HUES6 (cell line): ENCODE data around the gene CPNE2.

ENCODE experiments used
- H3K27ac ChIP-seq: 2 replicates; pipeline ENCODE4 v1.7.0; 2013; ENCODE audit warnings: low read depth, mild to moderate bottlenecking, low read length, inconsistent platforms
- H3K27me3 ChIP-seq: 2 replicates; pipeline ENCODE4 v1.6.1; 2013; ENCODE audit warnings: low read length; ENCODE audit not compliant: control insufficient read depth, insufficient read depth
- H3K36me3 ChIP-seq: 2 replicates; pipeline ENCODE4 v1.6.1; 2013; ENCODE audit warnings: low read length; ENCODE audit not compliant: control insufficient read depth, insufficient read depth
- H3K4me1 ChIP-seq: 2 replicates; pipeline ENCODE4 v1.6.1; 2013; ENCODE audit warnings: low read length; ENCODE audit not compliant: control insufficient read depth, insufficient read depth
- H3K4me3 ChIP-seq: 2 replicates; pipeline ENCODE4 v1.5.1; 2013; ENCODE audit warnings: low read depth, low read length
- H3K9ac ChIP-seq: one replicate; pipeline ENCODE4 v1.6.1; 2013; ENCODE audit warnings: mild to moderate bottlenecking, low read length
- H3K9me3 ChIP-seq: 2 replicates; pipeline ENCODE4 v1.6.1; 2013; ENCODE audit warnings: low read depth, low read length; ENCODE audit not compliant: control insufficient read depth, insufficient read depth

The CPNE2 gene

DNA sequence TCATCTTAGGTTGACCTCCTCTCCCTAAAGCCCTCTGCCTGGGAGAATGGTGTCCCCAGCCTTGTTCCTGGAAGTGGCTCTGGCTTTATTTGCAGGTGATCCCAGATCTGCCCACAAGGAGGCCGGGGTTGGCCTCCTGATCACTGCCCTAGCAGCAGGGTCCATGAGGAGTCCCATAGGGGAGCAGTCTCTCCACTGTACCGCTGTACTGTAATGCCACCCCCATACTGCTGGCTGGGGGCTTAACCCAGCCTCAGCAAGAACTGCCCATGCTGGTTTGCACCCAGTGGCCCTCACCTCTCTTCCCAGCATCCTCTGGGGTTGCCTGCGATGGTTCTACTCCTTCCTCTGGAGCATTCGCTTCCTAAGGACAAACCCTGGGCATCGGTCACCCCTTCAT, 54.4 kb downstream of the CPNE2 start:
- no peak overlapping the region for H3K27ac ChIP-seq
- H3K27me3 ChIP-seq = no peaks in the 10 kb centered on the region
- no peaks in the 10 kb centered on the region for H3K9me3 ChIP-seq
- no peaks in the 10 kb centered on the region for H3K36me3 ChIP-seq
- H3K4me3 ChIP-seq = no peak overlapping the region
- H3K9ac ChIP-seq = no peak overlapping the region
- H3K4me1 ChIP-seq = peaks cover 41% of the 10 kb centered on the region

GRCh38 chr16:57147381-57148221, 55.2 kb downstream of the CPNE2 start:
- Histone ChIP-seq H3K9me3 (no peaks in the 10 kb centered on the region), H3K36me3 (peaks cover 8% of the 10 kb centered on the region), H3K27me3 (no peaks in the 10 kb centered on the region), H3K4me3 (0 out of 2 replicates have a peak overlapping the region, but pooled peaks have one; percentile 18), H3K9ac (no peak overlapping the region), H3K4me1 (peaks cover 44% of the 10 kb centered on the region), H3K27ac (peak overlapping the region; percentile 20; the same call in 1 of the 2 replicates)

DNA sequence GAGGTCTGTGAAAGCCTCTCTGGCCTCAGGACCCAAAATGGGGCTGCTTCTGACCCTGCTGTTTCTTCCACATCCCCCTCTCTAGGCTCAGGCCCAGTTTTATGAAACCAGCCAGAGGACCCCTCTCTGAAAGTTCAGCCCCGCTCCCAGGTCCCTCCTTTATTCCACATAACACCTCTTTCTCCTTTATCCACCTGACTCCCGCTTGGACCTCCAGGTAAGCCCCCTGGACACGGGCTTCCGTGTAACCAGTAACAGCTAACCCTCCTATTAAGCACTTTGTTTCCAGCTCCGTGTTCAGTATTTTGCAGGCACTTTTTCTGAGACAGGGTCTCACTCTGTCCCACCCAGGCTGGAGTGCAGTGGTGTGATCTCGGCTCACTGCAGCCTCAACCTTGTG, 56.1 kb downstream of the CPNE2 start:
- H3K27me3 ChIP-seq = no peaks in the 10 kb centered on the region
- H3K36me3 ChIP-seq = peaks cover 16% of the 10 kb centered on the region
- H3K9me3 ChIP-seq = no peaks in the 10 kb centered on the region
- no peak overlapping the region for H3K4me3 ChIP-seq
- no peak overlapping the region for H3K9ac ChIP-seq
- peaks cover 44% of the 10 kb centered on the region for H3K4me1 ChIP-seq
- no peak overlapping the region for H3K27ac ChIP-seq

GRCh38 chr16:57149391-57149790, 57.0 kb downstream of the CPNE2 start:
- Histone ChIP-seq H3K4me3 (no peak overlapping the region), H3K36me3 (peaks cover 26% of the 10 kb centered on the region), H3K4me1 (peaks cover 44% of the 10 kb centered on the region), H3K9ac (no peak overlapping the region), H3K27me3 (no peaks in the 10 kb centered on the region), H3K9me3 (no peaks in the 10 kb centered on the region), H3K27ac (no peak overlapping the region)

GRCh38 chr16:57150682-57151330, 58.4 kb downstream of the CPNE2 start:
- Histone ChIP-seq H3K4me3 (no peak overlapping the region), H3K9ac (no peak overlapping the region), H3K27ac (no peak overlapping the region), H3K4me1 (peaks cover 39% of the 10 kb centered on the region), H3K27me3 (no peaks in the 10 kb centered on the region), H3K9me3 (no peaks in the 10 kb centered on the region), H3K36me3 (peaks cover 37% of the 10 kb centered on the region)

DNA sequence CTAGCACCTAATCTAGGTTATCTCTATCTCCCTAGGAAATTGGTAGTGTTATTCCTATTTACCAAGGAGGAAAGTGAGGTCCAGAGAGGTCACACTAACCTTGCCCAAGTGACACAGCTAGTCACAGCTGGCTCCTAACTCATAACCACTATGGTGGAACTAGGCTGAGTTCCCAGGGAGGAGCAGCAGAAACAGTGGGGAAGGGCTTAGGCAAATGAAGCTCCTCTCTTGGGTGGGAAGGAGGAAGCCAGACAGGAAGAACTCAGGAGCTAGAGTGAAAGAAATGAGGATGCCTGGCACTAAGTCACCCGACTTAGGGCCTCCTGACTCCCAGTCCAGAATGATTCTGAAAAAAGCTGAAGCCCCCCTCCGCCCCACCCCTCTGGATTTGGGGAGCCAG, 59.0 kb downstream of the CPNE2 start:
- H3K36me3 ChIP-seq = peaks cover 42% of the 10 kb centered on the region
- peaks cover 36% of the 10 kb centered on the region for H3K4me1 ChIP-seq
- H3K9me3 ChIP-seq = no peaks in the 10 kb centered on the region
- no peak overlapping the region for H3K4me3 ChIP-seq
- H3K9ac ChIP-seq = no peak overlapping the region
- H3K27ac ChIP-seq = no peak overlapping the region
- no peaks in the 10 kb centered on the region for H3K27me3 ChIP-seq

DNA sequence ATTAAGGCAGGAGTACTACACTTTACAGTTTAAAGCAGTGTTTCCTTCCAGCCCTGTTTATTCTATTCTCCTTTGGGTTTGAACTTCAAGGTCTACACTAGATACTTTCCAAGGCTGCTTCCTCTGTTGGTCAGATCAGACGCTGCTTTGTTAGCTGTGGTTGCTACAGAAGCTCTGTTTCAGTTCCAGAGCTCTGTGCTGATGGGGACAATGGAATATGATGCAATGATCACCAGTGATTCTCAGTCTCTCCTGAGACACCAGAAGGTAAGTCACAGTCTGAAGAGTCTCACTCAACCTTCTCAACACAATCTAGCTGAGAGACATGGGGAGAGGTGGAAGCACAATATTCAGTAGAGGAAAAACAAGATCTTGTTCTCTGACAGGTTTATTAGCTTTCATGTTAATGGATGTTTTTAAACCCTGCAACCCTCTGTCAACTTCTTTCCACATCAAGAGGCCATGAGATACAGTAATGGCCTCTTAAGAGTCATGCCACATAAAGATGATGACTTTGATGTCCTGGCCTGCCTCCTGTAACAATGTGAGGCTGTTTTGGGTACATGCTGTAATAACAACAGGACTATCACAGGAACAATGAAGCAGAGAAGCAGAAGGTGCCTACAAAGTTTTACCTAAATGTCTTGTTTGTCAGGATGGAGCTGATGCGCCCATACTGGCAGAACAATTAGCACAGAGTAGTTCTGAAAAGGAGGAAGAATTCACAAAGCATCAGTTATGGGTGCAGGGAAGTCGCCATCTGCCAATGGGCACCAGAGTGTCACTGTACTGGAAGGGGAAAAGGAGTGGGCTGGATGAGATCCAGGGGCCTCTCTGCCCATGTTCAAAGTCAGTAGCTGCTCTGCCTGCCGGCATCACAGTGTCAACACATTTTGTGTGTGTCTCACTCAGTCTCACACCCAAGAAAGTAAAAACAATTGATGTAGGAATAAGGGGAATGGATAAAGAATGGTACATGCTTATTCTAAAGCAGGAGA, 60.0 kb downstream of the CPNE2 start:
- H3K4me3 ChIP-seq = no peak overlapping the region
- H3K36me3 ChIP-seq = peaks cover 45% of the 10 kb centered on the region
- H3K9me3 ChIP-seq = no peaks in the 10 kb centered on the region
- H3K27me3 ChIP-seq = no peaks in the 10 kb centered on the region
- no peak overlapping the region for H3K9ac ChIP-seq
- peaks cover 26% of the 10 kb centered on the region for H3K4me1 ChIP-seq
- no peak overlapping the region for H3K27ac ChIP-seq

DNA sequence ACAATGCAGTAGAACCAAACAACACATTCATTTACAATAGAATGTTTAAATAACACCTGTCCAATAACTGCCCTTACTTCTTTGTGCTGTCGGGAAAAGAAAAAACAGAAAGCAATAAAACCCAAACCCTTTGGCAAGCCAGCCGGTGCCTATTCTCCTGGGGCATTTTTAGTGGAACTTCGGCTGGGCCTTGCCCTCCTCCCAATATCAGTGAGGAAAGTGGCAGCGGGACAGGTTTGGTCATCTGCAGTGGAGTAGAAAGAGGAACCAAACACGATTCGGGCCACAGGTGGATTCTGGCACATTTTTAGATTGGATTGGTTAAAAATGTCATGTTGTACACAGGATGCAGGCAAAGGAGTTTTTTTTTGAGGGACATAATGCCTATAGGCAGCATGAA, 61.5 kb downstream of the CPNE2 start:
- H3K27ac ChIP-seq = no peak overlapping the region
- H3K4me1 ChIP-seq = peaks cover 15% of the 10 kb centered on the region
- no peaks in the 10 kb centered on the region for H3K9me3 ChIP-seq
- H3K27me3 ChIP-seq = no peaks in the 10 kb centered on the region
- H3K9ac ChIP-seq = no peak overlapping the region
- no peak overlapping the region for H3K4me3 ChIP-seq
- H3K36me3 ChIP-seq = peaks cover 58% of the 10 kb centered on the region

- no peak overlapping the region for H3K27ac ChIP-seq
- H3K36me3 ChIP-seq = peaks cover 74% of the 10 kb centered on the region
- H3K4me1 ChIP-seq = peaks cover 18% of the 10 kb centered on the region
- H3K4me3 ChIP-seq = no peak overlapping the region
- H3K9me3 ChIP-seq = no peaks in the 10 kb centered on the region
- no peaks in the 10 kb centered on the region for H3K27me3 ChIP-seq
- no peak overlapping the region for H3K9ac ChIP-seq
These were observed 63.4 kb downstream of the CPNE2 start for GRCh38 chr16:57155702-57156350.

- H3K9ac ChIP-seq = no peak overlapping the region
- peaks cover 13% of the 10 kb centered on the region for H3K4me1 ChIP-seq
- no peak overlapping the region for H3K4me3 ChIP-seq
These were observed 63.9 kb downstream of the CPNE2 start for GRCh38 chr16:57156351-57156703.

More at GRCh38 chr16:57156351-57156703, 63.9 kb downstream of the CPNE2 start:
- Histone ChIP-seq H3K9me3 (no peaks in the 10 kb centered on the region), H3K27me3 (no peaks in the 10 kb centered on the region), H3K36me3 (peaks cover 77% of the 10 kb centered on the region), H3K27ac (no peak overlapping the region)
